Measurements from ENCODE around the gene LDLR.

GRCh38 chr19:11094520-11094894, 5.2 kb downstream of the LDLR start:
- no peak for TF ChIP-seq CTCF (IDR thresholded peaks at IDR 0.05; ENCODE audit: insufficient read depth, low read length, poor library complexity, severe bottlenecking)
- no peak for TF ChIP-seq EZH2phosphoT487 (conservative IDR thresholded peaks at IDR 0.05; ENCODE audit: low read length)

All from SU-DHL-6 (cell line).